ENCODE measurements around the gene BBLN.

DNA sequence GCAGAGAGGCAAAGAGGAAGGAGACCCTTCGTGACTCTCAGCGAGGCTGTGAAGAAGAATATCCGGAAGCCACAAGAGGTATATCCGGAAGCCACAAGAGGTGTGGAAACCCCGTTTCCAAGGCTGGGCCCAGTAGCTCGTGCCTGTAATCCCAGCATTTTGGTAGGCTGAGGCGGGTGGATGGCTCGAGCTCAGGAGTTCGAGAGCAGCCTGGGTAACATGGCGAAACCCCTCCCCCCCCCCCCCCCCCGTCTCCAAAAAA lies 612 bp upstream of the BBLN start:
- TF ChIP-seq, protein P1, sequence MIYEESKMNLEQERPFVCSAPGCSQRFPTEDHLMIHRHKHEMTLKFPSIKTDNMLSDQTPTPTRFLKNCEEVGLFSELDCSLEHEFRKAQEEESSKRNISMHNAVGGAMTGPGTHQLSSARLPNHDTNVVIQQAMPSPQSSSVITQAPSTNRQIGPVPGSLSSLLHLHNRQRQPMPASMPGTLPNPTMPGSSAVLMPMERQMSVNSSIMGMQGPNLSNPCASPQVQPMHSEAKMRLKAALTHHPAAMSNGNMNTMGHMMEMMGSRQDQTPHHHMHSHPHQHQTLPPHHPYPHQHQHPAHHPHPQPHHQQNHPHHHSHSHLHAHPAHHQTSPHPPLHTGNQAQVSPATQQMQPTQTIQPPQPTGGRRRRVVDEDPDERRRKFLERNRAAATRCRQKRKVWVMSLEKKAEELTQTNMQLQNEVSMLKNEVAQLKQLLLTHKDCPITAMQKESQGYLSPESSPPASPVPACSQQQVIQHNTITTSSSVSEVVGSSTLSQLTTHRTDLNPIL (CRISPR knock-in tag; IDR thresholded peaks at IDR 0.05; ENCODE audit: low read depth): no peak
- TF ChIP-seq BACH2 (CRISPR knock-in tag; IDR thresholded peaks at IDR 0.05; ENCODE audit: borderline replicate concordance) (no peak), ISL1 (CRISPR knock-in tag; IDR thresholded peaks at IDR 0.05) (no peak), ZFP3 (CRISPR knock-in tag; IDR thresholded peaks at IDR 0.05) (no peak), GLIS3 (CRISPR knock-in tag; IDR thresholded peaks at IDR 0.05) (no peak), RARB (CRISPR knock-in tag; IDR thresholded peaks at IDR 0.05) (no peak), TCF4 (CRISPR knock-in tag; IDR thresholded peaks at IDR 0.05; ENCODE audit: borderline replicate concordance) (no peak), ARNTL (CRISPR knock-in tag; IDR thresholded peaks at IDR 0.05; ENCODE audit: borderline replicate concordance, low read depth) (no peak), ZNF565 (CRISPR knock-in tag; conservative IDR thresholded peaks at IDR 0.05; ENCODE audit: low read depth) (no peak), ZNF8 (CRISPR knock-in tag; IDR thresholded peaks at IDR 0.05) (no peak)
- TF ChIP-seq, protein P2, sequence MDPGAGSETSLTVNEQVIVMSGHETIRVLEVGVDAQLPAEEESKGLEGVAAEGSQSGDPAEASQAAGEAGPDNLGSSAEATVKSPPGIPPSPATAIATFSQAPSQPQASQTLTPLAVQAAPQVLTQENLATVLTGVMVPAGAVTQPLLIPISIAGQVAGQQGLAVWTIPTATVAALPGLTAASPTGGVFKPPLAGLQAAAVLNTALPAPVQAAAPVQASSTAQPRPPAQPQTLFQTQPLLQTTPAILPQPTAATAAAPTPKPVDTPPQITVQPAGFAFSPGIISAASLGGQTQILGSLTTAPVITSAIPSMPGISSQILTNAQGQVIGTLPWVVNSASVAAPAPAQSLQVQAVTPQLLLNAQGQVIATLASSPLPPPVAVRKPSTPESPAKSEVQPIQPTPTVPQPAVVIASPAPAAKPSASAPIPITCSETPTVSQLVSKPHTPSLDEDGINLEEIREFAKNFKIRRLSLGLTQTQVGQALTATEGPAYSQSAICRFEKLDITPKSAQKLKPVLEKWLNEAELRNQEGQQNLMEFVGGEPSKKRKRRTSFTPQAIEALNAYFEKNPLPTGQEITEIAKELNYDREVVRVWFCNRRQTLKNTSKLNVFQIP (CRISPR knock-in tag; IDR thresholded peaks at IDR 0.05; ENCODE audit: borderline replicate concordance, low read depth): no peak
- TF ChIP-seq, protein P3, sequence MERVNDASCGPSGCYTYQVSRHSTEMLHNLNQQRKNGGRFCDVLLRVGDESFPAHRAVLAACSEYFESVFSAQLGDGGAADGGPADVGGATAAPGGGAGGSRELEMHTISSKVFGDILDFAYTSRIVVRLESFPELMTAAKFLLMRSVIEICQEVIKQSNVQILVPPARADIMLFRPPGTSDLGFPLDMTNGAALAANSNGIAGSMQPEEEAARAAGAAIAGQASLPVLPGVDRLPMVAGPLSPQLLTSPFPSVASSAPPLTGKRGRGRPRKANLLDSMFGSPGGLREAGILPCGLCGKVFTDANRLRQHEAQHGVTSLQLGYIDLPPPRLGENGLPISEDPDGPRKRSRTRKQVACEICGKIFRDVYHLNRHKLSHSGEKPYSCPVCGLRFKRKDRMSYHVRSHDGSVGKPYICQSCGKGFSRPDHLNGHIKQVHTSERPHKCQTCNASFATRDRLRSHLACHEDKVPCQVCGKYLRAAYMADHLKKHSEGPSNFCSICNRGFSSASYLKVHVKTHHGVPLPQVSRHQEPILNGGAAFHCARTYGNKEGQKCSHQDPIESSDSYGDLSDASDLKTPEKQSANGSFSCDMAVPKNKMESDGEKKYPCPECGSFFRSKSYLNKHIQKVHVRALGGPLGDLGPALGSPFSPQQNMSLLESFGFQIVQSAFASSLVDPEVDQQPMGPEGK (CRISPR knock-in tag; IDR thresholded peaks at IDR 0.05; ENCODE audit: borderline replicate concordance): no peak
- TF ChIP-seq, protein P4, sequence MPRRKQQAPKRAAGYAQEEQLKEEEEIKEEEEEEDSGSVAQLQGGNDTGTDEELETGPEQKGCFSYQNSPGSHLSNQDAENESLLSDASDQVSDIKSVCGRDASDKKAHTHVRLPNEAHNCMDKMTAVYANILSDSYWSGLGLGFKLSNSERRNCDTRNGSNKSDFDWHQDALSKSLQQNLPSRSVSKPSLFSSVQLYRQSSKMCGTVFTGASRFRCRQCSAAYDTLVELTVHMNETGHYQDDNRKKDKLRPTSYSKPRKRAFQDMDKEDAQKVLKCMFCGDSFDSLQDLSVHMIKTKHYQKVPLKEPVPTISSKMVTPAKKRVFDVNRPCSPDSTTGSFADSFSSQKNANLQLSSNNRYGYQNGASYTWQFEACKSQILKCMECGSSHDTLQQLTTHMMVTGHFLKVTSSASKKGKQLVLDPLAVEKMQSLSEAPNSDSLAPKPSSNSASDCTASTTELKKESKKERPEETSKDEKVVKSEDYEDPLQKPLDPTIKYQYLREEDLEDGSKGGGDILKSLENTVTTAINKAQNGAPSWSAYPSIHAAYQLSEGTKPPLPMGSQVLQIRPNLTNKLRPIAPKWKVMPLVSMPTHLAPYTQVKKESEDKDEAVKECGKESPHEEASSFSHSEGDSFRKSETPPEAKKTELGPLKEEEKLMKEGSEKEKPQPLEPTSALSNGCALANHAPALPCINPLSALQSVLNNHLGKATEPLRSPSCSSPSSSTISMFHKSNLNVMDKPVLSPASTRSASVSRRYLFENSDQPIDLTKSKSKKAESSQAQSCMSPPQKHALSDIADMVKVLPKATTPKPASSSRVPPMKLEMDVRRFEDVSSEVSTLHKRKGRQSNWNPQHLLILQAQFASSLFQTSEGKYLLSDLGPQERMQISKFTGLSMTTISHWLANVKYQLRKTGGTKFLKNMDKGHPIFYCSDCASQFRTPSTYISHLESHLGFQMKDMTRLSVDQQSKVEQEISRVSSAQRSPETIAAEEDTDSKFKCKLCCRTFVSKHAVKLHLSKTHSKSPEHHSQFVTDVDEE (CRISPR knock-in tag; IDR thresholded peaks at IDR 0.05): no peak

All from SK-N-SH treated with all-trans-retinoic acid at 6 μM for 48 hours (cell line).